Raji (cell line): Measurements from ENCODE around the gene ATRNL1.

Source experiments
- POLR2A ChIP-seq: IDR thresholded peaks from 2 replicates; pipeline ENCODE4 v1.6.1; 2011; ENCODE audit warnings: low read depth, low read length, control low read depth; ENCODE audit not compliant: insufficient read depth

The ATRNL1 gene

DNA sequence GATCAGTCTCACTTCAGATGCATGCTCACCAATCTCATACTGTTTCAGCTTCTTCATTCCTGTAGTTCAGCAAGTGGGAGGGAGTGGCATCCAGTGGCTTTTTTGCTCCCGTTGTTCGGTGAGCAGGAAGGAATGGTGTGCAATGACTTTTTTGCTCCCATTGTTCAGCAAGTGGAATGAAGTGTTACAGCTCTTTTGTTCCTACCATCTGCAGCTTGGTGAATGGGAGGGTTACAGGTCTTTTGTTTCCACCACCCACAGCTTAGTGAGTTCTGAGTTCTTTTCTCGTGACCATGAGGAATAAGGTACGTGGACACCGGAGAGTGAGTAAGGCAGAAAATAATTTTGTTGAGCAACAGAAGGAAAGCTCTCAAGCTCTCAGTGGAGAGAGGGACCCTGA is 363.6 kb downstream of the ATRNL1 start:
- no peak for TF ChIP-seq POLR2A

DNA sequence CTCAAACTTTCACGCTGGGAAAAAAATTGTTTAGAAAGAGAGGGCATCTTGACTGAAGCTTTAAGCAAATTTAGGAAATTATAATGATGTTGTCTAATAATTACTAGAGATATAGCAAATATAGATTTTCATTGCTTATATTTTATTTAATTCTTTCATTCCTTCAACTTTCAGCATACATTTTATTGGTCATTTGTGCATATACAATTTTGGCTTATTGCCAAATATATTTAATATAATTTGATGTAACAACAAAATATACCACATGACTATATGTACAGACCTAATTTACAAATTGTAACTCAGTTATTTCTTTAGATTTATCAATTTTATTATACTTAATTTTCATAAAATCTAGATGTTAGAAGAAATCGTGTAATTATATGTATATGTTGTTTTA is 390.1 kb downstream of the ATRNL1 start:
- TF ChIP-seq POLR2A, result no peak

DNA sequence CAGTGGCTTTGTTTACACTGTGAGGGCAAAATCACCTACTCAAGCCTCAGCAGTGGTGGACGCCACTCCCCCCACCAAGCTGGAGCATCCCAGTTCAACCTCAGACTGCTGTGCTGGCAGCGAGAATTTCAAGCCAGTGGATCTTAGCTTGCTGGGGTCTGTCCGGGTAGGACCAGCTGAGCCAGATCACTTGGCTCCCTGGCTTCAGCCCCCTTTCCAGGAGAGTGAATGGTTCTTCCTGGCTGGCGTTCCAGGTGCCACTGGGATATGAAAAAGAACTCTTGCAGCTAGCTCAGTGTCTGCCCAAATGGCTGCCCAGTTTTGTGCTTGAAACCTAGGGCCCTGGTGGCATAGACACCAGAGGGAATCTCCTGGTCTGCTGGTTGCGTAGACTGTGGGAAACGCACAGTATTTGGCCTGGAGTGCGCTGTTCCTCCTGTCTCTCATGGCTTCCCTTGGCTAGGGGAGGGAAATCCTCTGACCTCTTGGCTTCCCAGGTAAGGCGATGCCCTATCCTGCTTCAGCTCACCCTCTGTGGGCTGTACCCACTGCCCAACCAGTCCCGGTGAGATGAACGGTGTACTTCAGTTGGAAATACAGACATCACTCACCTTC is 398.5 kb downstream of the ATRNL1 start:
- no peak for TF ChIP-seq POLR2A

DNA sequence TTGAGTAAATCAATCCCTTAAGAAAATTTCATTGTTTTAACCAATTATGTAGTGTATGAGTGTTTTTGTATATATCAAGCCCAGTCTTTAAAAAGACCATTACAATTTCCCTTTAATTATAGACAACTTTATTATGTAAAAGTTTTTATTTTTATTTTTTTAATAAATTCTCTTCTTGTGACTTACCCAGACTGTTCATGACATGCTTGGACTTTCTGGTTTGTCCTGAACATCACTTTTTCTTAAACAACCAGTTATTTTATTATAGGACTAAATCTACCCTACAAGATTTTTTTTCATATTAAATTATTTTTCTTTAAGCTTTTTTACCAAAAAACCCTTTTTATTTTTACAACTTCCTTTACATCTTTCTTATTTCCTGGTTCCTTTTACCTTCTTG is 410.4 kb downstream of the ATRNL1 start:
- TF ChIP-seq POLR2A, result no peak

DNA sequence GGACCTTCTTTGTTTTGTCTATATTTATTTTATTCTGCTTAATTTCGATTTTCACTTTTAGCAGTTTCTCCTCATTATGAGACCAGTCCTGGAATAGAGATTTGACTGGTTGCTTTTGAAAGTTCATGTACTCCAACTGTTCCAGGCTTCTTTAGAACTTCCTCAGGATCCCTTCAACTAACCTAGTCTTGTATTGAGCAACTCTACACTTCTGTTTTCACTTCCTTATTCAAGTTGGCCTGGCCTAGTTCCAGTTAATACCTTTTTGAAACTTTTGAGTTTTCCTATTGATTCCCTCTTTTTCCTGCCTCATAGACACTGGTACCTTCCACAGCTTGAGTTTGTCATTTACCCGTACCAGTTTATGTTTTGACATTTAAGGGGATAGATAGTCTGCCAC is 421.7 kb downstream of the ATRNL1 start:
- TF ChIP-seq POLR2A, result no peak

GRCh38 chr10:115525141-115525540 is 432.0 kb downstream of the ATRNL1 start:
- no peak for TF ChIP-seq POLR2A

DNA sequence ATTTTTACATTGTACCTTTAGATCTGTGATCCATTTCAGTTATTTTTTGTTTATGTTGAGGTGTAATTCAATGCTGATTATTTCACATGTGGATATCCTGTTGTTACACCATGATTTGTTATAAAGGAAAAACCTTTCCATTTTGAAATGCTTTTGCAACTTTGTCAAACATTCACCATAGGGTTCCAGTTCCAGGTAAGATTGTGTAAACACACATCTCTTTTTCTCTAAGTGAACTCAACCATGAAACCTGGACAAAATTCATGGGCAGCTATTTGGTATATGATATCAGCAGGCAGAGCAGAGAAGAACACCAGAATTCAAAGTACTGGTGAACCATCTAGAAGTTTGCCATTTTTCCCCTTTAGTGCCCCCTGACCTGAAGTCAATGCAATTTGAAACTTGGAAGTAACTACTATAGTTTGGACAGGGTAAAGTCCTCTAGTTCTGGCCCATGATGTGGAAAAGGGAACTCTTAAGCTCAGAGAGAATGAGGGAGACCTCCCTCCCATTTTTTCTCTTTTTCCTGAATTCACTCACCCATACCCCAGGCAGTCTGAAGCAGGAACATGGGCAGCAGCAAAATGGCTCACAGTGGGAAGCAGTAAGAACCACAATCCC is 446.1 kb downstream of the ATRNL1 start:
- TF ChIP-seq POLR2A, result no peak

DNA sequence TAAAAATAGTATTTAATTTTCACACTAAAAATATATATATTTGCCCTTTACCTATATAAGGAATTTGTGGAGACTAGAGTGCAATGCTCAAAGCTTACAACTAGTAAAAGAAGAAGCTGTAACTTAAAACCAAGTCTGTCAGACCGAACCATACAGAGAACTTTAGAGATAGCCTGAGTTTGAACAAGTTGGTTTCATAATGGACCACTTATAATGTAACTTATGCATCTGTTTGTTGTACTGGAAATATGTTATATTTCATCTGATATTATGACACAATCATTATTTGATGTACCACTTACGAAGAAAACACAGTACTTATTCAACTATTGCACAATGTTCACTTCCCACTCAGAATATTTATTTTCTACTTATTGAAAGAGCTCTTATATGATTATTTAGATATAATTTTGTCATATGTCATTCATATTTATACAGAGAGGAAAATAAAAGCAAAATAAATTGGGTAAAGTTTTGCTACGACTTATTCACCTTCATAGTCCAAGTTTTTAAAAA is 462.8 kb downstream of the ATRNL1 start:
- no peak for TF ChIP-seq POLR2A

DNA sequence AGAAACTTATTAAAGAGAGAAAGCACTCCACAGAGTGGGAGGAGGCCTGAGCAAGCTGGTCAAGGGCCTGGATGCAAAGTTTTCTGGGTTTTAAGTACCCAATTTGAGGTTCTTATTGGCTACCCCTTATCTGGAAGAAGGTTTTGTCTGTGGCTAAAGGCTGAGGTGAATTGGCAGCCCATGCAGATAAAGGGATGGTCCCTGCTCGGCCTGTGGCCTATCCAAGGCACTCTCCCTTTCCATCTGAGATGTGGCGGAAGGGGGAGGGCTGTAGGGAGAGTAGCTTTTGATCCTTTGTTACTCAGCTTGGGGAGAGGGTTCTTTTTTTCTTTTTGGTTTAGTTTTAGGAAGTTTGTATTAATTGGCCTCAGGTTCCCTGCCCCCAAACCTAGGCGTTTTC is 465.1 kb downstream of the ATRNL1 start:
- no peak for TF ChIP-seq POLR2A

DNA sequence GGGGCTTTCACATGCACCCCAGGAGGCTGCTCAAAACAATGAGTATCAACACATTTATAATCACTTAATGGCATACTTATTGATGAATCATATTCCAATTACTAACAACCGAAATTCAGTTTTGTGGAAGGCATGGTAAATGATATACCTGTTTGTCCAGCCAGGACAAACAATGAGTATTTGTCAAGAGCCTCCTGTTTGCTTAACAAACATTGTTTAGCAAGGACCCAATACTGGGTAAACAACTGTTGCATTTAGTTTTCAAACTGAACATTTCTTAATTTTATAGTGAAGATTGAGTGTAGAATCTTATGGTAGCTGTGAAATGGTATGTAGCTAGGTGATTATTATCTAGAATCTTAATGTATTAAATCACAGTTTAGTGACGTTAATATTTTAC is 473.7 kb downstream of the ATRNL1 start:
- TF ChIP-seq POLR2A, result no peak

DNA sequence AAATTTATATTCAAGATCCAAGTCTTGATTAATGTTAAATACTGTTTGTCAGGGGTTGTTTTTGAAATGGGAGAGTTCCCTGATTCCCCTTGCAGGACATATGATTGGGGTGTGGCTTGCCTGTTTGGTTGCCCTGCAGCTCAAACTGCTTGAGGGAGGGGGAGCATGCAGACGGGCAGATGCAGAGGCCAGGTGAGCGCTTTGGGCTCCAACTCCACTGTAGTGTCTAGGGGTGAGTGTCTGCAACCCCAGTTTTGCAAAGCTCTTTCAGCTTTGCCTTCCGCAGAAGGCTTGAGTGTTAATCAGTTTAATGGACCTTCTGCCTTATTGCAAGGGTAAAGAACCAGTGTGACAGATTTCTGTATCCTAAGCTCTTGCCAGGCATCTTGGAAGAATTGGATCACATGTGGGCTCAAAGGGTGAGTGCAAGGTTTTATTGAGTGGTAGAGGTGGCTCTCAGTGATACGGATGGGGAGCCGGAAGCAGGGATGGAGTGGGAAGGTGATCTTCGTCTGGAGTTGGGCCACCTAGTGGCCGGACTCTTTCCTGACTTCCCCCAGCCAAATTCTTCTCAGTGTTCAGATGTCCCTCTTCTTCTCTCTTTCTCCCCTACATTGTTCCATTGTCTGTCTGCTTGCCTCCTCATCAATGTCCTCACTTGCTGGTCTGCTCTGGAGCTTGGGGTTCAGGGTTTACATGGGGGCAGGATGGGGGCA is 479.7 kb downstream of the ATRNL1 start:
- TF ChIP-seq POLR2A, result no peak

DNA sequence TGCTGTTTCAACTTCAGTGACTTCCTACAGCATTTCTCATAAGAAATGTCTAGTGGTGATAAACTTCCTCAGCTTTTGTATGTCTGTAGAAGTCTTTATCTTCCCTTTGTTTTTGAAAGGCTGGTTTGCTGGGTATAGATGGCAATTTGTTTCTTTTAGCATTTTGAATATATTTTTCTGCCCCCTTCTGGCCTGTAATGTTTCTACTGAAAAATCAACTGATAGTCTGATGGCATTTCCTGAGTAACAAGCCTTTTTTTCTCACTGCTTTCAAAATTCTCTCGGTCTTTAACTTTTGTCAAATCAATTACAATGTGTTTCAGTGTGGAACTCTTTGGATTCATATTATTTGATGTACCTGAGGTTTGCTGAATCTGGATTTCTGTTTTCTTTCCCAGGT is 487.1 kb downstream of the ATRNL1 start:
- TF ChIP-seq POLR2A, result no peak

DNA sequence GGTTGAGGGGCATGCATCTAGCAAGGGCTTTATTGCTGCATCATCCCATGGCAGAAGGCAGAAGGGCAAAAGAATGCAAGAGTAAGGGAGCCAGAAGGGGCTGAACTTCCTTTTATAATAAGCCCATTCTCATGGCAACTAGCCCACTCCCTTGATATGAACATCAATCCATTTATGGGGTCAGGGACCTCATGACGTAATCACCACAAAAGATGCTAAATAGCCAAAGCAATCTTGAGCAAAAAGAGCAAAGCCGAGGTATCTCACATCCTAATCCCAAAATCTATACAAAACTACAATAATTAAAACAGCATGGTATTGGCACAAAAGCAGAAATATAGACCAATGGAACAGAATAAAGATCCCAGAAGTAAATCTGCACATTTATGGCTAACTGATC is 499.9 kb downstream of the ATRNL1 start:
- no peak for TF ChIP-seq POLR2A

- TF ChIP-seq POLR2A, result no peak
Observed at GRCh38 chr10:115604627-115605026, 511.5 kb downstream of the ATRNL1 start.

DNA sequence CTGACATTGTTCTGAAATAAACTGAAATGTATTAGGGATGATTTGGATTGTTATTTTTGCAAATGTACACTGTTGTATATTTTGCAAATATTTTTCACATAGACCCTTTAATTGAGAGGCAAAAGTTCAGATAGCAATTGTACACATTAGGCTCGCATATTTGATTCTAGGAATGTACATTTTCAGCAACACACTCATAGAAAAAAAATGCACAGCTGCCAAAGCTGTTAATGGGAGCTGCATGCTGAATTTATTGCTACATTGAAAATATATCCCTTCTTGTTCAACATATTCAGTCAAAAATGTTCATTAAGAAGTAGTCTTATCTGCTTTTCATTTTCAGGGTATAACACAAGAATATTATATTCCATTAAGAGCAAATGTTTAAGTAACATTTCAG is 512.9 kb downstream of the ATRNL1 start:
- no peak for TF ChIP-seq POLR2A

- no peak for TF ChIP-seq POLR2A
Observed at GRCh38 chr10:115606741-115607140, 513.6 kb downstream of the ATRNL1 start.

- TF ChIP-seq POLR2A, result no peak
Observed at GRCh38 chr10:115624448-115624847, 531.3 kb downstream of the ATRNL1 start.

DNA sequence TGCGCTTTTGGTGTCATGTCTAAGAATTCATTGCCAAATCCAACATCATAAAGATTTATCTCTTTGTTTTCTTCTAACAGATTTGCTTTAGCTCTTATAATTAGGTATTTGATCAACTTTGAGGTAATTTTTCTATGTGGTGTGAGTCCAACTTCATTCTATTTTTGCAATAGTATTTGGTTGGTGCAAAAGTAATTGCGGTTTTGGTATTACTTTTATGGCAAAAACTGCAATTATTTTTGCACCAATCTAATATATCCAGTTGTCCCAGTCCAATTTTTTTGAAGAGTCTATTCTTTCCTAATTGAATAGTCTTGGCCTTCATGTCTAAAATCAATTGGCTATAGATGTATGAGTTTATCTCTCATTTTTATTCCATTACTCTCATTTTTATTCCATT is 535.5 kb downstream of the ATRNL1 start:
- TF ChIP-seq POLR2A, result no peak
